SK-N-SH treated with all-trans-retinoic acid at 6 μM for 48 hours (cell line): ENCODE measurements around the gene KLC1.
A peak's percentile ranks its signal among the peaks of the same experiment; 100 is the strongest.

Source experiments
- ATAC-seq: fragments of 200-7000 bp; cut with Tn5 transposase; 3 replicates; pipeline ENCODE4 v1.9.1; 2020; ENCODE audit warnings: mild to moderate bottlenecking, moderate library complexity
- ARNTL ChIP-seq: fragments of 450-650 bp; formaldehyde crosslinking; IDR thresholded peaks from 2 replicates; pipeline ENCODE4 v1.5.0; 2020; ENCODE audit warnings: low read depth, mild to moderate bottlenecking, moderate library complexity, borderline replicate concordance
- BACH2 ChIP-seq: fragments of 250-450 bp; sonication (Bioruptor Pico); IDR thresholded peaks from 2 replicates; pipeline ENCODE4 v1.9.0; 2021; ENCODE audit warnings: mild to moderate bottlenecking, borderline replicate concordance
- CREB5 ChIP-seq: fragments of 250-450 bp; sonication (Bioruptor Pico); IDR thresholded peaks from 2 replicates; pipeline ENCODE4 v1.5.1; 2020; ENCODE audit warnings: low read depth, mild to moderate bottlenecking, moderate library complexity
- CSDC2 ChIP-seq: fragments of 250-450 bp; sonication (Bioruptor Pico); IDR thresholded peaks from 2 replicates; pipeline ENCODE4 v1.5.0; 2020; ENCODE audit warnings: mild to moderate bottlenecking, moderate library complexity
- CSRNP3 ChIP-seq: fragments of 250-450 bp; sonication (Bioruptor Pico); IDR thresholded peaks from 2 replicates; pipeline ENCODE4 v1.5.1; 2021; ENCODE audit warnings: mild to moderate bottlenecking, moderate library complexity
- ESRRG ChIP-seq: fragments of 250-450 bp; sonication (Bioruptor Pico); IDR thresholded peaks from 2 replicates; pipeline ENCODE4 v1.6.1; 2021; ENCODE audit warnings: mild to moderate bottlenecking
- GLIS3 ChIP-seq: fragments of 250-450 bp; sonication (Bioruptor Pico); IDR thresholded peaks from 2 replicates; pipeline ENCODE4 v1.5.0; 2020; ENCODE audit warnings: mild to moderate bottlenecking, moderate library complexity
- ISL1 ChIP-seq: fragments of 250-450 bp; sonication (Bioruptor Pico); IDR thresholded peaks from 2 replicates; pipeline ENCODE4 v2.1.2; 2022; ENCODE audit warnings: mild to moderate bottlenecking, moderate library complexity
- OSR1 ChIP-seq: fragments of 250-450 bp; sonication (Bioruptor Pico); IDR thresholded peaks from 2 replicates; pipeline ENCODE4 v1.8.0; 2022; ENCODE audit warnings: moderate library complexity, mild to moderate bottlenecking, inconsistent platforms
- PATZ1 ChIP-seq: fragments of 250-450 bp; sonication (Bioruptor Pico); IDR thresholded peaks from 2 replicates; pipeline ENCODE4 v1.8.0; 2020; ENCODE audit warnings: mild to moderate bottlenecking, moderate library complexity, borderline replicate concordance
- POU6F1 ChIP-seq: fragments of 250-450 bp; sonication (Bioruptor Pico); IDR thresholded peaks from 2 replicates; pipeline ENCODE4 v1.8.0; 2021; ENCODE audit warnings: low read depth, mild to moderate bottlenecking, moderate library complexity, borderline replicate concordance
- PPARA ChIP-seq: fragments of 250-450 bp; sonication (Bioruptor Pico); IDR thresholded peaks from 2 replicates; pipeline ENCODE4 v1.5.0; 2020; ENCODE audit warnings: mild to moderate bottlenecking, borderline replicate concordance
- RARB ChIP-seq: fragments of 250-450 bp; sonication (Bioruptor Pico); IDR thresholded peaks from 2 replicates; pipeline ENCODE4 v1.8.0; 2021; ENCODE audit warnings: mild to moderate bottlenecking, moderate library complexity
- SNAI2 ChIP-seq: fragments of 250-450 bp; sonication (Bioruptor Pico); IDR thresholded peaks from 2 replicates; pipeline ENCODE4 v1.5.0; 2020; ENCODE audit warnings: mild to moderate bottlenecking, moderate library complexity
- TCF4 ChIP-seq: fragments of 250-450 bp; sonication (Bioruptor Pico); IDR thresholded peaks from 2 replicates; pipeline ENCODE4 v1.8.0; 2021; ENCODE audit warnings: mild to moderate bottlenecking, moderate library complexity, borderline replicate concordance
- TOX ChIP-seq: fragments of 250-450 bp; sonication (Bioruptor Pico); IDR thresholded peaks from 2 replicates; pipeline ENCODE4 v1.8.0; 2021; ENCODE audit warnings: mild to moderate bottlenecking, moderate library complexity, borderline replicate concordance
- ZC3H10 ChIP-seq: fragments of 250-450 bp; sonication (Bioruptor Pico); IDR thresholded peaks from 2 replicates; pipeline ENCODE4 v1.5.1; 2021; ENCODE audit warnings: mild to moderate bottlenecking, moderate library complexity
- ZFP3 ChIP-seq: fragments of 250-450 bp; sonication (Bioruptor Pico); IDR thresholded peaks from 2 replicates; pipeline ENCODE4 v1.5.0; 2020; ENCODE audit warnings: mild to moderate bottlenecking, moderate library complexity
- ZFP30 ChIP-seq: fragments of 450-650 bp; formaldehyde crosslinking; IDR thresholded peaks from 2 replicates; pipeline ENCODE4 v1.5.0; 2022; ENCODE audit warnings: mild to moderate bottlenecking, moderate library complexity
- ZNF565 ChIP-seq: fragments of 450-650 bp; formaldehyde crosslinking; conservative IDR thresholded peaks from 2 replicates; pipeline ENCODE4 v1.5.0; 2020; ENCODE audit warnings: low read depth, mild to moderate bottlenecking, moderate library complexity
- ZNF8 ChIP-seq: fragments of 450-650 bp; formaldehyde crosslinking; IDR thresholded peaks from 2 replicates; pipeline ENCODE4 v1.5.0; 2020; ENCODE audit warnings: mild to moderate bottlenecking, moderate library complexity

KLC1 gene

GRCh38 chr14:103695296-103696069, 66.5 kb downstream of the KLC1 start:
- TF ChIP-seq OSR1 (no peak), CREB5 (CRISPR knock-in tag) (no peak), RARB (CRISPR knock-in tag) (no peak), CSRNP3 (CRISPR knock-in tag) (no peak), ARNTL (CRISPR knock-in tag) (no peak), ISL1 (CRISPR knock-in tag) (no peak), TCF4 (no peak), PPARA (no peak), ZFP30 (CRISPR knock-in tag) (no peak), ZC3H10 (CRISPR knock-in tag) (no peak), ZNF565 (no peak), ESRRG (CRISPR knock-in tag) (no peak), CSDC2 (CRISPR knock-in tag) (no peak), GLIS3 (CRISPR knock-in tag) (no peak), BACH2 (CRISPR knock-in tag) (no peak), PATZ1 (no peak), POU6F1 (CRISPR knock-in tag) (no peak), TOX (CRISPR knock-in tag) (no peak)
- no peak for ATAC-seq

GRCh38 chr14:103696070-103696402, 67.0 kb downstream of the KLC1 start:
- ATAC-seq, result no peak; the same call in 2 of the 3 replicates
- TF ChIP-seq CSRNP3 (CRISPR knock-in tag) (no peak), CSDC2 (CRISPR knock-in tag) (no peak), PPARA (no peak), ARNTL (CRISPR knock-in tag) (no peak), ZC3H10 (CRISPR knock-in tag) (no peak)

- ATAC-seq, result 0 out of 3 replicates have a peak, but pooled peaks have one; percentile 5
- no peak for TF ChIP-seq ZFP3 (CRISPR knock-in tag)
- no peak for TF ChIP-seq CSRNP3 (CRISPR knock-in tag)
- no peak for TF ChIP-seq ZNF8 (CRISPR knock-in tag)
- TF ChIP-seq CREB5 (CRISPR knock-in tag), result no peak
- no peak for TF ChIP-seq BACH2 (CRISPR knock-in tag)
- no peak for TF ChIP-seq PPARA
- TF ChIP-seq ISL1 (CRISPR knock-in tag), result no peak
- no peak for TF ChIP-seq PATZ1
- no peak for TF ChIP-seq GLIS3 (CRISPR knock-in tag)
- no peak for TF ChIP-seq TOX (CRISPR knock-in tag)
- no peak for TF ChIP-seq SNAI2 (CRISPR knock-in tag)
These were observed 67.6 kb downstream of the KLC1 start for GRCh38 chr14:103696466-103697071.
